IMR-90 (cell line): ENCODE measurements around the gene RGS19.

ENCODE experiments used
- CHD1 ChIP-seq: IDR thresholded peaks from 2 replicates; pipeline ENCODE4 v1.6.1; 2012; ENCODE audit warnings: low read depth, low read length, improper control_type of control experiment
- CTCF ChIP-seq: conservative IDR thresholded peaks from 2 replicates; pipeline ENCODE4 v1.5.1; 2012; ENCODE audit warnings: mild to moderate bottlenecking, low read depth, low read length, improper control_type of control experiment
- POLR2A ChIP-seq: IDR thresholded peaks from 2 replicates; pipeline ENCODE4 v1.6.1; 2012; ENCODE audit warnings: mild to moderate bottlenecking, low read depth, low read length

- TF ChIP-seq CTCF = no peak
- no peak for TF ChIP-seq CHD1
- no peak for TF ChIP-seq POLR2A
Observed at GRCh38 chr20:64076061-64076997, 3.0 kb downstream of the RGS19 start.
